Epithelial cell of esophagus (primary cell): ENCODE data around the gene FAAP20.

Experiments used
- DNase-seq: peaks from one replicate; pipeline ENCODE4 v3.0.0; 2010; ENCODE audit warnings: low read depth
- H3K4me3 ChIP-seq: 2 replicates; pipeline ENCODE4 v1.5.1; 2011; ENCODE audit warnings: mild to moderate bottlenecking, low read length, control low read depth
- TF ChIP-seq, protein P1 (sequence below): IDR thresholded peaks from 2 replicates; pipeline ENCODE4 v1.5.1; 2011; ENCODE audit warnings: low read depth, mild to moderate bottlenecking, low read length, control low read depth, inconsistent platforms; ENCODE audit not compliant: insufficient read depth; ENCODE audit errors: missing control alignments

Gene FAAP20

DNA sequence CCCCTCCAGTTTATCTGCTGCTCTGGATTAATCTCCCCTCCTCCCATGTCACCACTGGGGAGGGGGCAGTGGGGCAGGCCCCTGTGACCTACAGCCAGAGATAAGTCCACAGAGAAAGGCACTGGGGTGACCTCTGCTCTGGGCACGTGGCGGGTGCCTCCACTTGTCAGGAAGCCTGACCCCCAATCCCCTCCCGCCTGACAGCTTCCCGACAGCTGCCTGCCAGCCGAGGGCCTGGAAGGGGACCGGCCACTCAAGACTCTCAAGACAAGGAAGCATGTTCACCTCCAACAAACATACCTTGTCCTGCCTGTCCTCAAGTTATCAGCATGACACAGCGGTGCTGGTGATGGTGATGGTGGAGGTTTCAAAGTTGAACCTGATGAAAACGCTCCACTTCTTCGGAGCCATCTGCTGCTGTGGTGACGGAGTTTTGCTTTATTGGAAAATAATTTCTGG, 3.2 kb upstream of the FAAP20 start:
- DNase-seq = no peak
- TF ChIP-seq, protein P1, sequence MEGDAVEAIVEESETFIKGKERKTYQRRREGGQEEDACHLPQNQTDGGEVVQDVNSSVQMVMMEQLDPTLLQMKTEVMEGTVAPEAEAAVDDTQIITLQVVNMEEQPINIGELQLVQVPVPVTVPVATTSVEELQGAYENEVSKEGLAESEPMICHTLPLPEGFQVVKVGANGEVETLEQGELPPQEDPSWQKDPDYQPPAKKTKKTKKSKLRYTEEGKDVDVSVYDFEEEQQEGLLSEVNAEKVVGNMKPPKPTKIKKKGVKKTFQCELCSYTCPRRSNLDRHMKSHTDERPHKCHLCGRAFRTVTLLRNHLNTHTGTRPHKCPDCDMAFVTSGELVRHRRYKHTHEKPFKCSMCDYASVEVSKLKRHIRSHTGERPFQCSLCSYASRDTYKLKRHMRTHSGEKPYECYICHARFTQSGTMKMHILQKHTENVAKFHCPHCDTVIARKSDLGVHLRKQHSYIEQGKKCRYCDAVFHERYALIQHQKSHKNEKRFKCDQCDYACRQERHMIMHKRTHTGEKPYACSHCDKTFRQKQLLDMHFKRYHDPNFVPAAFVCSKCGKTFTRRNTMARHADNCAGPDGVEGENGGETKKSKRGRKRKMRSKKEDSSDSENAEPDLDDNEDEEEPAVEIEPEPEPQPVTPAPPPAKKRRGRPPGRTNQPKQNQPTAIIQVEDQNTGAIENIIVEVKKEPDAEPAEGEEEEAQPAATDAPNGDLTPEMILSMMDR = no peak

DNA sequence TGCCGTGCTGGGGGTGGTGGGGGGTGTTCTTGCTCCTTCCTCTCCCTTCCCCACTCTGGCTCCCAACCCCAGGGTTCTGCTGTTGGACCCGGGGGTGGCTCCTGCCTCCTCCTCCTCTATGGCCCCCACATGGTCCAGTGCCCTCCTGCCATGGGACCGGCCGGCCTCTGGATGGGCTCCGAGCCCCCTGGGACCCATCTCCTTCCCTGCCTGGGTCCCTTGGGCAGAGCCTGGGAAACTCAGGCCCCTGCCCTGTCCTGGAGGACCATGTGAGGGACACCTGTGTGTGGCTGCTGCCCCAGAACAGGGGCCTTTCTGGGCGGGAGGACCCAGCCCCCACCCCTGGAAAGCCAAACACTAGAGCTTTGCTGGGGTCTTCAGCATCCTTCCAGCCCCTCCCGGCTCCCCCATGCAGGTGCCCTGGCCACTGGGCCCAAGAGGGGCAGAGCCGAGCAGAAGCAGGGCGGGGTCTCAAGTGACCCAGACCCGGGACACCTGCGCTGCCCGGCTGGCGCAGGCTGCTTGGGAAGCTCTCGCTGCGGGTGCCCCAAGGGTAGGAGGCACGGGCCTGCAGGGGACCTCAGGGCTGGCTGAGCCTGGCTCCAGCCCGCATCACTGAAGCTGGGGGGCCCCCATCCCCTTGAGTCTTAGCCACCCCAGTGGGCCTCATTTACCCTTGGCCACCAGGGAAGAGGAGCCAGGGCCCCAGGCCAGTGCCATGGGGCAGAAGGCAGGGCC, 2.5 kb upstream of the FAAP20 start:
- DNase-seq = no peak
- no peak overlapping the region for H3K4me3 ChIP-seq
- TF ChIP-seq, protein P1 = no peak

More for the DNA sequence above, 3.2 kb upstream of the FAAP20 start:
- no peak overlapping the region for H3K4me3 ChIP-seq

DNA sequence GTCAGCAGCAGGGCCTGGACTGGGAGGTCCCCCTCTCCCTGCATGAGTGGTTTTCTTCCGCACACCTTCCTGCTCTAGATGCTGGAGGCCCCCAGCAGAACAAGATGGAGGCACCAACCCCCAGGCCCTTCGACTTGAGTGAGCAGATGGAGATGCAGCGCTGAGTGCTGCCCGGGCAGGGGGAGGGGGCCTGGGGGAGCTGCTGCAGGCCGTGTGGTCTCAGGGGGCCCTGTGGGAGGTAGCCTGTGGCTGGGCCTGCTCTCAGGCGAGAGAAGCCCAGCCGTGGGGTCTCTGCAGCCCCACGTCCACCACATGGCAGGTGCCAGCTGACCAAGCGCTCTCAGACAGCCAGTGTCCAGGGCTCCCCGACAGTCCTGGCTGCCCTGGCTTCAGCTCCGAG, 1.2 kb upstream of the FAAP20 start:
- no peak for DNase-seq
- H3K4me3 ChIP-seq = no peak overlapping the region
- TF ChIP-seq, protein P1 = no peak

DNA sequence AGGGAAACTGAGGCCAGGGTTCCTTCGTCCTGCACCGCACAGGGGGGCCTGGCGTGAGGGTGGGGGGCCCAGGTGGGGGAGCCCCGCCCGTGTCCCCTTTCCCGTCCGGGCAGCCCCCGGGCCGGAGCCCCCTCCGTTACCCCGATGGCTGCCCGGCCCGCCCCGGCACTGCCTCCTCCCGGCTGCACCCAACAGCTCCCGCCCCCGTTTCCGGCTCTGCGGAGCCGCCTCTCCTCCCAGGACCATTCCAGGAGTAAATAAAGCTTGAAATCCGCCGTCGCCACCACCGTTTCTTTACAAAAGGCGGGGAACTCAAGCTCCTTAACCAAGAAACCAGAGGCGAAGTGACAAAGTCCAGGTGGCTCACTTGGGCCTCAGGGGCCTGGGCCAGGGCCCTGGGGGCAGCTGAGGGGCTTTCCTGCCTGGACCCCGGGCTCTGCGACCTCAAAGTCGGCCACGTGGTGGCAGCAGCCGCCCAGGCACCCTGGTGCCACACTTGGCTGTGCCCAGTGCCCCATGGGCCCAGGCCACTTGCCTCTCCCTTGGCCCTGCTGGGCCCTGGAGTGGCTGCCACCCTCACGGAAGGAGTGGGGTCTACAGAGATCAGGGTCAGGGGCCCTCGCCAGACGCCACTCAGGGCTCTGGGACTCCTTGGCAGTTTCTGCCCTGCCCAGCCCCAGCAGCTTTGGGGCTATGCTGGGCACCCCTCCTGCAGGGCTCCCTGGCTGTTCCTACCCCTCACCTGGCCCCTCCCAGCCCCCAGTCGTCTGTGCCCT, 514 bp upstream of the FAAP20 start:
- peak overlapping the region; percentile 58 for H3K4me3 ChIP-seq
- TF ChIP-seq, protein P1 = peak; percentile 87
- DNase-seq = peak; percentile 92

DNA sequence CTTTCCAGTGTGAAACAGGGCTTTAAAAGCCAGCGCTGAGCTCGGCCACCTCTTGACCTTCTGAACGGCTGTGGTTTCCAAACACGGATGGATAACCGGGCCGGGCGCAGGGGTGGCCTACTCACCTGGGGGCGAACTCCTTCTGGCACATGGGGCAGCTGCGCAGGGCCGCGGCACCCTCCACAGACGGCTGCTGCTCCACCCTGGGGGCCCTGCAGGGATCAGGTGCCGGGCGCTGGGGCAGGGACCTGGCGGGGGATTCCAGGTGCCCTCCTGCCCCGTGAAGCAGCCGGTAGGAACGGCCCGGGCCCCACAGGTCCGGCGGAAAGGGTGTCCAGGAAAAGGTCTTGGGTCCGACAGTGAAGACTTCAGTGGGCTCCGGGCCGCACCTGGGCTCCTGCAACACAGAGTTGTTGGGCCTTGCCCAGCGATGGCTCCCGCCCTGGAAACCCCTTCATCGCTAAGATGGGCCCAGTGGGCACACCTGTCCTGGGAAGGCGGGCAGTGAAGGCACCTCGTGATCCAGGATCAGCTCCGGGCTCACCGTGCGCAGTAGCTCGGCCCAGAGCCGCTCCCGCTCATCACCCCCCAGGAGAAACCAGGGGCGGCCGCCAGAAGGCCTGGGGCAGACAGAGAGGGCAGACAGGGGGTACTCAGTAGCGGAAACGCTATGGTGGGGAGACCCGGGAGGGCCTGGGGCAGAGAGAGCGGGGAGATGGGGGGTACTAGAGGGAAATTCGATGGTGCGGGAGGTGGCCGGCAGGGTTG, 874 bp downstream of the FAAP20 start:
- H3K4me3 ChIP-seq = peak overlapping the region; percentile 55
- no peak for DNase-seq
- TF ChIP-seq, protein P1 = no peak

DNA sequence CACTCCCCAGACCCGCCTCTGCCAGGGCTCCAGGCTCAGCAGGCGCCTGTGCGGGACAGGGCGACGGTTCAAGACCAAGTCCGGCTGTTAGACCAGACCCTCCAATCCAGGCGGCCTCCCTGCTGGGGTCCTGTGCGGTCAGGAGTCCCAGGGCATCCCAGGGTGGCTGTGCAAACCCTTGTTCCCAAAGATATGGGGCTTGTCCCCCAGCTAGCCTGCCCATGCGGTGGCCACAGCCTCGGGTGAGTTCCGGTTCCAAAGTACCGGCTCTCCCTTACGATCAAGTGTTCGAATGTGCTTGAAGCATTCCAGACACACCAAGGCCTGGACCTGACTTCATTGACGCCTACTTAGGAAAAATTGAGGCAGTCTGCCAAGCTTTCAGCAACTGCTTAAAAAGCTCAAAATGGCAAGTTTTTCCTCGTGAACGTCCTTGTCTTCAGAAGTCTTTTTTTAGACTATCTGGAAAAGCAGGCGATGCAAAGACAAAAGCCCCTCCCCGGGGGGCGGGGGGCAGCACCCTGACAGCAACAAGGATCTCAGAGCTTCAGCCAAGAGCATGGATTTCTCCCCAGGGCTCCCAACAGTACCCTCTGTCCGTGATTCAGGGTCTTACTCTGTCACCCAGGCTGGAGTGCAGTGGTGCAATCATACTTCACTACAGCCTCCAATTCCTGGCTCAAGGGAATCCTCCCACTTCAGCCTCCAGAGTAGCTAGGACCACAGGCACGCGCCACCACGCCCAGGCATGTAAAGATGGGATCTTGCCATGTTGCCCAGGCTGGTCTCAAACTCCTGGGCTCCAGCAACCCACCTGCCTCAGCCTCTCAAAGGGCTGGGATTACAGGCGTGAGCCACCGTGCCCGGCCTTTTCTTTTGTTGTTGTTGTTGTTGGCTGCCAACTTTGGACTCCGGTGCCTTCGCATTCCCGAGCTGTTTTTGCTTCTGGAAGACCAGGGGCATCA, 2.3 kb downstream of the FAAP20 start:
- no peak for DNase-seq
- TF ChIP-seq, protein P1 = no peak
- no peak overlapping the region for H3K4me3 ChIP-seq
